Activated CD4-positive, alpha-beta memory T cell treated with anti-CD3 and anti-CD28 coated beads, Interleukin-2, amount 10 ng/mL, durations not matched to agents 7 days and 5 days (primary cell): ENCODE measurements around the gene SIGLEC12. TPM values are rescaled to one million over a fixed set of nuclear protein-coding genes. Genes with fewer than 3 reads are reported as not detected.
"Not testable (repeated sequence)": the region's sequence is repeated elsewhere in the genome, so short reads cannot be mapped to it uniquely, and the experiment has no call there.

Source experiments
- CTCF ChIA-PET: fragments of 350-600 bp; sonication (Branson Sonifier 250); formaldehyde crosslinking; loops from one replicate; lab custom pipeline; 2021; ENCODE audit warnings: antibody characterized with exemption, inconsistent platforms; lab: Charles Lee
- POLR2A ChIA-PET: fragments of 350-600 bp; sonication (Branson Sonifier 250); formaldehyde crosslinking; loops from one replicate; lab custom pipeline; 2021; ENCODE audit warnings: antibody characterized with exemption; lab: Charles Lee
- DNase-seq: peaks from one replicate; pipeline ENCODE4 v3.0.0-alpha.2; 2020
- H3K27ac Mint-ChIP-seq: one replicate; pipeline ENCODE4 v1.8.0; 2021; ENCODE audit warnings: mild to moderate bottlenecking, mixed read lengths
- H3K27me3 Mint-ChIP-seq: one replicate; pipeline ENCODE4 v1.8.0; 2021; ENCODE audit warnings: mixed read lengths
- H3K36me3 Mint-ChIP-seq: one replicate; pipeline ENCODE4 v1.8.0; 2021; ENCODE audit warnings: low read depth, mixed read lengths
- H3K4me1 Mint-ChIP-seq: one replicate; pipeline ENCODE4 v1.8.0; 2021; ENCODE audit warnings: mixed read lengths
- H3K4me3 Mint-ChIP-seq: one replicate; pipeline ENCODE4 v1.8.0; 2021; ENCODE audit warnings: mild to moderate bottlenecking, mixed read lengths
- H3K9me3 Mint-ChIP-seq: one replicate; pipeline ENCODE4 v1.8.0; 2021; ENCODE audit warnings: mixed read lengths
- total RNA-seq, 2 experiments: library from RNA; stranded (reverse); gene quantifications; one replicate each; pipeline ENCODE4 v1.2.3, GENCODE V29; 2021

SIGLEC12 gene
- total RNA-seq, 2 experiments from 2014 or later, result 0.35 to 0.43 TPM

- Mint-ChIP-seq H3K36me3 (no peaks in the 10 kb centered on the region), H3K27ac (no peak within 1 kb of the TSS), H3K4me3 (no peak within 1 kb of the TSS), H3K9me3 (no peaks in the 10 kb centered on the region), H3K4me1 (peaks cover 4% of the 10 kb centered on the region), H3K27me3 (peaks cover 7% of the 10 kb centered on the region)
- ChIA-PET POLR2A (no interaction called here), CTCF (no interaction called here)
- DNase-seq, result no peak
Measured at GRCh38 chr19:51458051-51458645, 43.5 kb downstream of the SIGLEC12 start, which contains the start of gene SIGLEC8. TSS of gene SIGLEC8 (minus strand) at chr19:51458454. CDS start at chr19:51458387, 67 bp downstream.

GRCh38 chr19:51457351-51458013 lies 44.1 kb downstream of the SIGLEC12 start:
- Mint-ChIP-seq H3K36me3 (no peaks in the 10 kb centered on the region), H3K9me3 (peaks cover 2% of the 10 kb centered on the region), H3K4me3 (no peak overlapping the region), H3K27ac (no peak overlapping the region), H3K4me1 (no peaks in the 10 kb centered on the region), H3K27me3 (peaks cover 2% of the 10 kb centered on the region)
- no peak for DNase-seq
- CTCF ChIA-PET, result no interaction called here
- POLR2A ChIA-PET, result no interaction called here

GRCh38 chr19:51456541-51457290 lies 44.9 kb downstream of the SIGLEC12 start:
- Mint-ChIP-seq H3K27ac (no peak overlapping the region), H3K4me1 (no peaks in the 10 kb centered on the region), H3K4me3 (no peak overlapping the region), H3K36me3 (no peaks in the 10 kb centered on the region), H3K9me3 (peaks cover 8% of the 10 kb centered on the region), H3K27me3 (peaks cover 2% of the 10 kb centered on the region)
- CTCF ChIA-PET, result no interaction called here
- POLR2A ChIA-PET, result no interaction called here
- no peak for DNase-seq

GRCh38 chr19:51450730-51451307 lies 50.8 kb downstream of the SIGLEC12 start:
- no peak overlapping the region for H3K4me3 Mint-ChIP-seq
- ChIA-PET CTCF (no interaction called here), POLR2A (interaction anchor here (1.0 kb wide), 1 partner anchor 10 kb away, joined by 3 read pairs; no protein-coding TSS in a partner anchor)
- H3K27ac Mint-ChIP-seq, result no peak overlapping the region
- H3K9me3 Mint-ChIP-seq, result peaks cover 21% of the 10 kb centered on the region
- no peak for DNase-seq
- H3K36me3 Mint-ChIP-seq, result peaks cover 18% of the 10 kb centered on the region
- peaks cover 24% of the 10 kb centered on the region for H3K4me1 Mint-ChIP-seq
- H3K27me3 Mint-ChIP-seq, result peaks cover 4% of the 10 kb centered on the region

GRCh38 chr19:51448411-51449016 lies 53.1 kb downstream of the SIGLEC12 start:
- peak overlapping the region; percentile 21 for H3K4me3 Mint-ChIP-seq
- peaks cover 24% of the 10 kb centered on the region for H3K4me1 Mint-ChIP-seq
- H3K27ac Mint-ChIP-seq, result peak overlapping the region; percentile 74
- H3K9me3 Mint-ChIP-seq, result peaks cover 21% of the 10 kb centered on the region
- POLR2A ChIA-PET, result interaction anchor here (0.6 to 1.0 kb wide), 2 partner anchors 21 to 88 kb away, joined by 4 read pairs; no protein-coding TSS in a partner anchor
- peaks cover 25% of the 10 kb centered on the region for H3K36me3 Mint-ChIP-seq
- peaks cover 20% of the 10 kb centered on the region for H3K27me3 Mint-ChIP-seq
- CTCF ChIA-PET, result interaction anchor here (0.7 to 1.4 kb wide), 4 partner anchors 27 to 209 kb away, joined by 3 read pairs; no protein-coding TSS in a partner anchor
- peak; percentile 49 for DNase-seq

DNA sequence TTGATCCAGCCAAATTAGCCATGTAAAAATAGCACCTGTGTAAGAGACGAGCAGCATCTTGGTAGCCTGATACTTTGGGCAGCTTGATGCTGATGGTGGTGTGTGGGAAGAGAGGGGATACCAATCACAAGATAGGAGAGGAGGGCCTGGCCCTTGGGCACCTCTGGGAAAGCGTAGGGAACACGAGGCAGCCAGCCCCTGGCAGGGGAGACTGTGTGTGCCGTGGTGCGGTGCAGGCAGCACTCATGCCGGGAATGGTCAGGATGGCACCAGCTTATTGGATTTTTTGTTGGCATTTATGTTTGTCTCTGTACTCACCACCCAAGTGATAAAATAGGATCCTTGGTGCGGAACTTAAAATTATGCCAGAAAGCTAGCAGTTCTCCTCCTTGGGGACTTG lies 53.6 kb downstream of the SIGLEC12 start:
- H3K9me3 Mint-ChIP-seq, result peaks cover 22% of the 10 kb centered on the region
- H3K4me3 Mint-ChIP-seq, result peak overlapping the region; percentile 21
- no peak for DNase-seq
- H3K4me1 Mint-ChIP-seq, result peaks cover 26% of the 10 kb centered on the region
- H3K36me3 Mint-ChIP-seq, result peaks cover 25% of the 10 kb centered on the region
- ChIA-PET POLR2A (no interaction called here), CTCF (interaction anchor here (0.7 to 1.4 kb wide), 3 partner anchors 26 to 209 kb away, joined by 3 read pairs; no protein-coding TSS in a partner anchor)
- peak overlapping the region; percentile 74 for H3K27ac Mint-ChIP-seq
- H3K27me3 Mint-ChIP-seq, result peaks cover 23% of the 10 kb centered on the region

DNA sequence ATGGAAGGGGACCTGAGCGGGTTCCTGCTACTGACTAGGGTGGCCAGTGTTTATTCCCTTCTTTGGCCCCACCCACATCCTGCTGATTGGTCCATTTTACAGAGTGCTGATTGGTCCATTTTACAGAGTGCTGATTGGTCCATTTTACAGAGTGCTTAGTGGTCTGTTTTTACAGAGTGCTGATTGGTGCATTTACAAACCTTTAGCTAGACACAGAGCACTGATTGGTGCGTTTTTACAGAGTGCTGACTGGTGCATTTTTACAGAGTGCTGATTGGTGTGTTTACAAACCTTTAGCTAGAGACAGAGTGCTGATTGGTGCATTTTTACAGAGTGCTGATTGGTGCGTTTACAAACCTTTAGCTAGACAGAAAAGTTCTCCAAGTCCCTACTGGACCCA lies 54.1 kb downstream of the SIGLEC12 start:
- Mint-ChIP-seq H3K4me1 (peaks cover 31% of the 10 kb centered on the region), H3K27ac (peak overlapping the region; percentile 5), H3K36me3 (peaks cover 25% of the 10 kb centered on the region), H3K27me3 (peaks cover 26% of the 10 kb centered on the region), H3K9me3 (peaks cover 21% of the 10 kb centered on the region)
- DNase-seq, POLR2A ChIA-PET, H3K4me3 Mint-ChIP-seq: not testable (repeated sequence)
- CTCF ChIA-PET, result interaction anchor here (0.7 to 1.2 kb wide), 2 partner anchors 26 to 210 kb away, joined by 3 read pairs; no protein-coding TSS in a partner anchor

GRCh38 chr19:51441410-51442390 lies 59.9 kb downstream of the SIGLEC12 start:
- peak; percentile 95 for DNase-seq
- Mint-ChIP-seq H3K36me3 (peaks cover 8% of the 10 kb centered on the region), H3K9me3 (peaks cover 2% of the 10 kb centered on the region), H3K4me3 (peak overlapping the region; percentile 72), H3K4me1 (peaks cover 47% of the 10 kb centered on the region), H3K27ac (peak overlapping the region; percentile 77), H3K27me3 (peaks cover 29% of the 10 kb centered on the region)
- CTCF ChIA-PET, result interaction anchor here (0.7 to 7.0 kb wide), 10 partner anchors 20 to 283 kb away, joined by 3 to 57 read pairs (median 4); partner anchors contain the start of gene NKG7
- POLR2A ChIA-PET, result interaction anchor here (0.7 to 3.0 kb wide), 6 partner anchors 9 to 99 kb away, joined by 3 to 24 read pairs (median 3); partner anchors contain the start of gene NKG7

Other genes with a start within 250 kb of the SIGLEC12 start
- under 1 TPM; 0.68 to 0.81 TPM for gene IGLON5, start 190.2 kb downstream of the SIGLEC12 start, total RNA-seq
- 1 to 10 TPM; 2.3 to 2.5 TPM for gene VSIG10L, start 159.7 kb downstream of the SIGLEC12 start, total RNA-seq
- 100 to 1,000 TPM; 126 to 131 TPM for gene ETFB, start 135.4 kb downstream of the SIGLEC12 start, total RNA-seq
- 1 to 10 TPM; 6.4 to 8.2 TPM for gene CLDND2, start 132.8 kb downstream of the SIGLEC12 start, total RNA-seq
- 100 to 1,000 TPM; 417 to 428 TPM for gene NKG7, start 129.1 kb downstream of the SIGLEC12 start, total RNA-seq
- not detected for gene LIM2, start 113.8 kb downstream of the SIGLEC12 start, total RNA-seq
- gene C19orf84, start 111.2 kb downstream of the SIGLEC12 start, total RNA-seq, result not detected
- gene SIGLEC10, start 84.2 kb downstream of the SIGLEC12 start, total RNA-seq, result under 1 TPM; 0.45 to 0.88 TPM
- not detected for gene SIGLEC8, start 43.3 kb downstream of the SIGLEC12 start, total RNA-seq
- not detected for gene CEACAM18, start 23.3 kb downstream of the SIGLEC12 start, total RNA-seq
- gene SIGLEC6, start 29.9 kb upstream of the SIGLEC12 start, total RNA-seq, result under 1 TPM; 0.15 to 0.48 TPM
- gene ZNF175, start 69.5 kb upstream of the SIGLEC12 start, total RNA-seq, result 1 to 10 TPM; 5.5 to 7.1 TPM
- gene SIGLEC5, start 128.6 kb upstream of the SIGLEC12 start, total RNA-seq, result not detected
- gene SIGLEC14, start 145.0 kb upstream of the SIGLEC12 start, total RNA-seq, result not detected
- 1 to 10 TPM; 5.2 to 6.6 TPM for gene SPACA6, start 191.5 kb upstream of the SIGLEC12 start, total RNA-seq
- gene HAS1, start 222.2 kb upstream of the SIGLEC12 start, total RNA-seq, result not detected